H9 (cell line): Measurements from ENCODE around the gene SLC36A4. TPM values are rescaled to one million over a fixed set of nuclear protein-coding genes. Genes with fewer than 3 reads are reported as not detected.

Experiments used
- DNase-seq: peaks from one replicate; pipeline ENCODE4 v3.0.0-alpha.2; 2017
- H2AFZ ChIP-seq: one replicate; pipeline ENCODE4 v1.6.1; 2013; ENCODE audit warnings: mild to moderate bottlenecking, low read length, control low read depth, moderate library complexity
- H2AK5ac ChIP-seq: 2 replicates; pipeline ENCODE4 v1.6.1; 2013; ENCODE audit warnings: low read length, control low read depth, mixed read lengths; ENCODE audit not compliant: insufficient read length
- H2BK120ac ChIP-seq: one replicate; pipeline ENCODE4 v1.6.1; 2013; ENCODE audit warnings: low read depth, mild to moderate bottlenecking, low read length, control low read depth, inconsistent platforms; ENCODE audit not compliant: poor library complexity, severe bottlenecking
- H2BK12ac ChIP-seq: 2 replicates; pipeline ENCODE4 v1.6.1; 2013; ENCODE audit warnings: low read length, control low read depth, mixed read lengths, low read depth; ENCODE audit not compliant: insufficient read length
- H2BK15ac ChIP-seq: 2 replicates; pipeline ENCODE4 v1.6.1; 2013; ENCODE audit warnings: low read depth, low read length, control low read depth
- H2BK20ac ChIP-seq: one replicate; pipeline ENCODE4 v1.6.1; 2013; ENCODE audit warnings: low read depth, mild to moderate bottlenecking, low read length, control low read depth, inconsistent platforms; ENCODE audit not compliant: poor library complexity, severe bottlenecking
- H2BK5ac ChIP-seq: 2 replicates; pipeline ENCODE4 v1.6.1; 2013; ENCODE audit warnings: low read length, control low read depth, mixed read lengths; ENCODE audit not compliant: insufficient read length
- H3K14ac ChIP-seq: 2 replicates; pipeline ENCODE4 v1.6.1; 2013; ENCODE audit warnings: low read length, control low read depth; ENCODE audit not compliant: insufficient read depth
- H3K18ac ChIP-seq: 2 replicates; pipeline ENCODE4 v1.6.1; 2013; ENCODE audit warnings: low read depth, mild to moderate bottlenecking, mixed read lengths, low read length, control low read depth; ENCODE audit not compliant: insufficient read length
- H3K23ac ChIP-seq: 2 replicates; pipeline ENCODE4 v1.6.1; 2013; ENCODE audit warnings: low read length, control low read depth, mixed read lengths, low read depth; ENCODE audit not compliant: insufficient read length
- H3K23me2 ChIP-seq: 2 replicates; pipeline ENCODE4 v1.6.1; 2013; ENCODE audit warnings: low read depth, mild to moderate bottlenecking, mixed read lengths, low read length, control low read depth; ENCODE audit not compliant: insufficient read length, poor library complexity, severe bottlenecking
- H3K27ac ChIP-seq: 2 replicates; pipeline ENCODE4 v1.5.1; 2013; ENCODE audit warnings: low read length, control low read depth, mixed read lengths, low read depth; ENCODE audit not compliant: insufficient read length
- H3K27me3 ChIP-seq: 2 replicates; pipeline ENCODE4 v1.6.1; 2013; ENCODE audit warnings: low read length, control low read depth, inconsistent platforms; ENCODE audit not compliant: insufficient read depth
- H3K4ac ChIP-seq: 2 replicates; pipeline ENCODE4 v1.6.1; 2013; ENCODE audit warnings: low read depth, mild to moderate bottlenecking, control low read depth, inconsistent platforms, low read length, moderate library complexity
- H3K4me1 ChIP-seq: 2 replicates; pipeline ENCODE4 v1.6.1; 2013; ENCODE audit warnings: low read length, control low read depth, inconsistent platforms; ENCODE audit not compliant: insufficient read depth
- H3K4me2 ChIP-seq: 2 replicates; pipeline ENCODE4 v1.6.1; 2013; ENCODE audit warnings: low read length, control low read depth, mixed read lengths; ENCODE audit not compliant: insufficient read length, insufficient read depth
- H3K56ac ChIP-seq: 2 replicates; pipeline ENCODE4 v1.6.1; 2013; ENCODE audit warnings: low read depth, mild to moderate bottlenecking, mixed read lengths, low read length, control low read depth; ENCODE audit not compliant: insufficient read length
- H3K79me1 ChIP-seq: 2 replicates; pipeline ENCODE4 v1.6.1; 2013; ENCODE audit warnings: low read depth, mild to moderate bottlenecking, moderate library complexity, low read length, control low read depth, inconsistent platforms; ENCODE audit not compliant: insufficient read depth, poor library complexity, severe bottlenecking
- H3K79me2 ChIP-seq: 2 replicates; pipeline ENCODE4 v1.6.1; 2013; ENCODE audit warnings: low read length, control low read depth, inconsistent platforms; ENCODE audit not compliant: insufficient read depth
- H3K9ac ChIP-seq: 2 replicates; pipeline ENCODE4 v1.6.1; 2013; ENCODE audit warnings: low read length, control low read depth, mixed read lengths; ENCODE audit not compliant: insufficient read length; ENCODE audit errors: extremely low read depth
- H3K9me3 ChIP-seq: one replicate; pipeline ENCODE4 v1.6.1; 2013; ENCODE audit warnings: low read depth, low read length, inconsistent platforms; ENCODE audit not compliant: control insufficient read depth
- H3T11ph ChIP-seq: one replicate; pipeline ENCODE4 v1.6.1; 2013; ENCODE audit warnings: mild to moderate bottlenecking, low read length, control low read depth, inconsistent platforms
- H4K20me1 ChIP-seq: one replicate; pipeline ENCODE4 v1.6.1; 2013; ENCODE audit not compliant: control insufficient read depth, insufficient read length, insufficient read depth
- H4K5ac ChIP-seq: 2 replicates; pipeline ENCODE4 v1.6.1; 2013; ENCODE audit warnings: low read depth, mild to moderate bottlenecking, mixed read lengths, low read length, control low read depth; ENCODE audit not compliant: insufficient read length
- H4K8ac ChIP-seq: replicated peaks from 2 replicates; pipeline ENCODE4 v1.6.1; 2013; ENCODE audit warnings: low read length, control low read depth, mixed read lengths, low read depth; ENCODE audit not compliant: insufficient read length
- H4K91ac ChIP-seq: 2 replicates; pipeline ENCODE4 v1.6.1; 2013; ENCODE audit warnings: low read depth, mild to moderate bottlenecking, moderate library complexity, mixed read lengths, low read length, control low read depth; ENCODE audit not compliant: insufficient read length
- H3K27ac Mint-ChIP-seq, 3 experiments: 2 replicates in 2 of 3; 3 replicates in 1 of 3; pipeline ENCODE4 v1.8.0; 2020 to 2021; ENCODE audit warnings: mixed read lengths in 3 of 3, mild to moderate bottlenecking in 1 of 3, moderate library complexity in 1 of 3
- H3K27me3 Mint-ChIP-seq: 2 replicates; pipeline ENCODE4 v1.8.0; 2021; ENCODE audit warnings: low read depth, mild to moderate bottlenecking, moderate library complexity, mixed read lengths
- H3K36me3 Mint-ChIP-seq, 3 experiments: 2 replicates in 2 of 3; 3 replicates in 1 of 3; pipeline ENCODE4 v1.8.0; 2020 to 2021; ENCODE audit warnings: low read depth in 3 of 3, mixed read lengths in 3 of 3; ENCODE audit not compliant: insufficient read depth in 1 of 3
- H3K4me1 Mint-ChIP-seq, 2 experiments: 2 replicates each; pipeline ENCODE4 v1.8.0; 2020; ENCODE audit warnings: mixed read lengths in 2 of 2
- H3K4me3 Mint-ChIP-seq, 2 experiments: 2 replicates in 1 of 2; 3 replicates in 1 of 2; pipeline ENCODE4 v1.8.0; 2020 to 2021; ENCODE audit warnings: mild to moderate bottlenecking in 2 of 2, mixed read lengths in 2 of 2, moderate library complexity in 1 of 2
- H3K9me3 Mint-ChIP-seq, 2 experiments: 2 replicates in 1 of 2; 3 replicates in 1 of 2; pipeline ENCODE4 v1.8.0; 2020; ENCODE audit warnings: mild to moderate bottlenecking in 2 of 2, mixed read lengths in 2 of 2, moderate library complexity in 1 of 2
- total RNA-seq: library from RNA; stranded (reverse); gene quantifications from 2 replicates; pipeline ENCODE4 v1.2.1, GENCODE V29; 2021
- TF ChIP-seq, protein P1 (sequence below): fragments of 200-600 bp; sonication (generic); conservative IDR thresholded peaks from 3 replicates; pipeline ENCODE4 v1.8.0; 2021; ENCODE audit warnings: antibody characterized with exemption, mild to moderate bottlenecking

SLC36A4 gene
- total RNA-seq, 1 experiment from 2014 or later: 33.3 TPM

DNA sequence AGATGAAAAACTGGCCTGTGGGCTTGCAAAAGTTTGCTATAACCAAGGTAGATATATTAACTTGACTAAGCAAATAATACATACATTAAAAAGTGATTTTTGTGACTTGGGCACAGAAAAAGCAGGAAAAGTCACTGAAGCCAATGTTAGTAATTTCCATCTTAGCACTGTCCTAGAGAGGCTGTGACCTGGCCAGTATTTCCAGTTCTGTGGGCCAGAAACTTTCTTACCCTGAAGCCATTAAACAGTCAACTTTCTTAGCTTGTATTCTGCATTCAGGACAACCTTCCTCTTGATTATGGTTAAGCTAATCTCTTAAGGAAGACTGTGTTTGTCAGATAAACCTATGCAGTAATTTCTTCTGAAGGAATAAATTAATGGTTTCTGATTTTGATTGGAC, 22.3 kb upstream of the SLC36A4 start:
- no peak overlapping the region for H2BK12ac ChIP-seq
- no peak overlapping the region for H2BK5ac ChIP-seq
- no peak for DNase-seq
- no peaks in the 10 kb centered on the region for H4K20me1 ChIP-seq
- no peaks in the 10 kb centered on the region for H3K23me2 ChIP-seq
- H3K4me1 ChIP-seq: no peaks in the 10 kb centered on the region
- Mint-ChIP-seq H3K4me3 (no peak overlapping the region), H3K27ac (no peak overlapping the region), H3K9me3 (no peaks in the 10 kb centered on the region), H3K27me3 (0 out of 2 replicates have a peak, but pooled peaks cover 1% of the 10 kb centered on the region), H3K4me1 (peaks cover 4% of the 10 kb centered on the region in 2 experiments; a peak in 3 of 4 replicates), H3K36me3 (no peaks in the 10 kb centered on the region)
- H3K79me1 ChIP-seq: no peaks in the 10 kb centered on the region
- no peak overlapping the region for H3K14ac ChIP-seq
- no peak overlapping the region for H3K4ac ChIP-seq
- H3K27me3 ChIP-seq: no peaks in the 10 kb centered on the region; the same call in 1 of the 2 replicates
- no peak overlapping the region for H2BK20ac ChIP-seq
- H3K27ac ChIP-seq: no peak overlapping the region
- H3K4me2 ChIP-seq: no peak overlapping the region
- TF ChIP-seq, protein P1, sequence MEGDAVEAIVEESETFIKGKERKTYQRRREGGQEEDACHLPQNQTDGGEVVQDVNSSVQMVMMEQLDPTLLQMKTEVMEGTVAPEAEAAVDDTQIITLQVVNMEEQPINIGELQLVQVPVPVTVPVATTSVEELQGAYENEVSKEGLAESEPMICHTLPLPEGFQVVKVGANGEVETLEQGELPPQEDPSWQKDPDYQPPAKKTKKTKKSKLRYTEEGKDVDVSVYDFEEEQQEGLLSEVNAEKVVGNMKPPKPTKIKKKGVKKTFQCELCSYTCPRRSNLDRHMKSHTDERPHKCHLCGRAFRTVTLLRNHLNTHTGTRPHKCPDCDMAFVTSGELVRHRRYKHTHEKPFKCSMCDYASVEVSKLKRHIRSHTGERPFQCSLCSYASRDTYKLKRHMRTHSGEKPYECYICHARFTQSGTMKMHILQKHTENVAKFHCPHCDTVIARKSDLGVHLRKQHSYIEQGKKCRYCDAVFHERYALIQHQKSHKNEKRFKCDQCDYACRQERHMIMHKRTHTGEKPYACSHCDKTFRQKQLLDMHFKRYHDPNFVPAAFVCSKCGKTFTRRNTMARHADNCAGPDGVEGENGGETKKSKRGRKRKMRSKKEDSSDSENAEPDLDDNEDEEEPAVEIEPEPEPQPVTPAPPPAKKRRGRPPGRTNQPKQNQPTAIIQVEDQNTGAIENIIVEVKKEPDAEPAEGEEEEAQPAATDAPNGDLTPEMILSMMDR: no peak
- no peak overlapping the region for H3K9ac ChIP-seq
- no peak overlapping the region for H4K91ac ChIP-seq
- no peak overlapping the region for H4K8ac ChIP-seq
- H2BK120ac ChIP-seq: no peak overlapping the region
- H2AK5ac ChIP-seq: no peak overlapping the region
- no peak overlapping the region for H3K18ac ChIP-seq
- H3K9me3 ChIP-seq: no peaks in the 10 kb centered on the region
- no peak overlapping the region for H2AFZ ChIP-seq
- H3T11ph ChIP-seq: no peak overlapping the region
- H2BK15ac ChIP-seq: no peak overlapping the region
- no peak overlapping the region for H3K23ac ChIP-seq
- H4K5ac ChIP-seq: no peak overlapping the region
- H3K56ac ChIP-seq: no peak overlapping the region
- no peaks in the 10 kb centered on the region for H3K79me2 ChIP-seq
